GM18868 (cell line): ENCODE measurements around the gene ME3.
"Not testable (repeated sequence)": the region's sequence is repeated elsewhere in the genome, so short reads cannot be mapped to it uniquely, and the experiment has no call there.

Experiments used
- ATAC-seq: cut with Tn5 transposase; IDR thresholded peaks from one replicate; pipeline ENCODE4 v1.9.1; 2021; ENCODE audit warnings: mild to moderate bottlenecking, moderate library complexity; ENCODE audit not compliant: unreplicated experiment

The ME3 gene

GRCh38 chr11:86666193-86666592 lies 6.2 kb downstream of the ME3 start:
- no peak for ATAC-seq

- ATAC-seq, result no peak
These were observed 7.5 kb downstream of the ME3 start for GRCh38 chr11:86664930-86665329.

GRCh38 chr11:86663761-86664160 lies 8.7 kb downstream of the ME3 start:
- ATAC-seq, result no peak

GRCh38 chr11:86663291-86663690 lies 9.1 kb downstream of the ME3 start:
- no peak for ATAC-seq

GRCh38 chr11:86660736-86661135 lies 11.7 kb downstream of the ME3 start:
- ATAC-seq, result no peak

GRCh38 chr11:86660088-86660487 lies 12.3 kb downstream of the ME3 start:
- no peak for ATAC-seq

- ATAC-seq, result no peak
These were observed 13.9 kb downstream of the ME3 start for GRCh38 chr11:86658534-86658933.

- not testable (repeated sequence) for ATAC-seq
These were observed 27.2 kb downstream of the ME3 start for GRCh38 chr11:86645212-86645611.

- ATAC-seq, result no peak
These were observed 28.1 kb downstream of the ME3 start for GRCh38 chr11:86644291-86644690.

GRCh38 chr11:86641537-86642261 lies 30.7 kb downstream of the ME3 start:
- ATAC-seq, result no peak

- ATAC-seq, result no peak
These were observed 33.3 kb downstream of the ME3 start for GRCh38 chr11:86639137-86639536.

GRCh38 chr11:86638673-86639072 lies 33.7 kb downstream of the ME3 start:
- ATAC-seq, result no peak

- peak; percentile 48 for ATAC-seq
These were observed 34.4 kb downstream of the ME3 start for GRCh38 chr11:86637988-86638387.

- no peak for ATAC-seq
These were observed 36.1 kb downstream of the ME3 start for GRCh38 chr11:86636275-86636674.

GRCh38 chr11:86632499-86633269 lies 39.7 kb downstream of the ME3 start:
- peak; percentile 63 for ATAC-seq

GRCh38 chr11:86630229-86630981 lies 42.0 kb downstream of the ME3 start:
- no peak for ATAC-seq

- no peak for ATAC-seq
These were observed 43.2 kb downstream of the ME3 start for GRCh38 chr11:86629045-86629706.

- no peak for ATAC-seq
These were observed 44.5 kb downstream of the ME3 start for GRCh38 chr11:86627776-86628455.

GRCh38 chr11:86625981-86626380 lies 46.4 kb downstream of the ME3 start:
- ATAC-seq, result no peak

- ATAC-seq, result peak; percentile 80
These were observed 46.9 kb downstream of the ME3 start for GRCh38 chr11:86625544-86625943.

- ATAC-seq, result no peak
These were observed 48.0 kb downstream of the ME3 start for GRCh38 chr11:86624366-86624765.
